ENCODE data around the gene GPATCH8.

DNA sequence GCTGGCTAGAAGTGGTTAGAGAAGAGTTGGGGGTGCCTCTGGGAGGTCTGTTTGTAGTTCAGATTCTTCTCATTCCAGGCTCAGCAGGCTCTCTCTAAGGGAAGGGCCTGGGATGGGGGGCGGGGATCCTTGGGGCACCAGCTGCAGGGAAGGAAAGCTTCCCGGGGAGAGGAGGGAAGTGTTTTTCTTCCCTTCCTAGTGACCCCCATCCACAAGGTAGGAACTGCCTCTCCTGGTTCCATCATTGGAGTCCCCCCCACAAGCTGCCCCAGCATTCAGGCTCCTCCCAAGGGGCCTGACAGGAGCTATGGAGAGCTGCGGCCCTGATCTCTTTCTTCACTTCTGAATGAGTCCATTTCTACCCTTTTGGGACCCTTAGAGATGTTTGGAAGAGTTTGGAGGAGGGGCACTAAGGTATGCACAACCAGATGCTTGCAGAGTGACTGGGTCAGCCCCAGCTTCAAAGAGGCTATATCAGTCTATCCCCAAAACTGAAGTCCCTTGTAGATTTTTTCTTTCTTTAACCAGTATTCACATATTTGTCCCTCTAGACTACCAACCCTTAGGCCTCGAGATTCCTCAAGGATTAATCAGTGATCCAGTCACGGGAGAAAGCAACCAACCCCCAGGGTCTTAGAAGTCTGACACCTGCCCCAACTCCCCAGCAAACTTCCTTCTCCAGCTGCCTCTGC is 40.2 kb upstream of the GPATCH8 start:
- TF ChIP-seq POLR2A (IDR thresholded peaks at IDR 0.05) (no peak), CTCF (IDR thresholded peaks at IDR 0.05) (no peak)
